ENCODE results near the gene FGD2.
A peak's percentile ranks its signal among the peaks of the same experiment; 100 is the strongest.

The FGD2 gene

GRCh38 chr6:37024656-37025337 lies 19.3 kb downstream of the FGD2 start:
- in situ Hi-C loops (cut with MboI; ENCODE audit: low sequenced_read_pairs, unreplicated experiment): loop anchor here (10.0 kb wide), 1 partner anchor 190 kb away; no protein-coding TSS in a partner anchor
- DNase-seq (ENCODE audit: low spot score): no peak
- TF ChIP-seq CTCF (IDR thresholded peaks at IDR 0.05; ENCODE audit: borderline replicate concordance, control extremely low read depth, extremely low read depth, insufficient read depth, missing control alignments): no peak

DNA sequence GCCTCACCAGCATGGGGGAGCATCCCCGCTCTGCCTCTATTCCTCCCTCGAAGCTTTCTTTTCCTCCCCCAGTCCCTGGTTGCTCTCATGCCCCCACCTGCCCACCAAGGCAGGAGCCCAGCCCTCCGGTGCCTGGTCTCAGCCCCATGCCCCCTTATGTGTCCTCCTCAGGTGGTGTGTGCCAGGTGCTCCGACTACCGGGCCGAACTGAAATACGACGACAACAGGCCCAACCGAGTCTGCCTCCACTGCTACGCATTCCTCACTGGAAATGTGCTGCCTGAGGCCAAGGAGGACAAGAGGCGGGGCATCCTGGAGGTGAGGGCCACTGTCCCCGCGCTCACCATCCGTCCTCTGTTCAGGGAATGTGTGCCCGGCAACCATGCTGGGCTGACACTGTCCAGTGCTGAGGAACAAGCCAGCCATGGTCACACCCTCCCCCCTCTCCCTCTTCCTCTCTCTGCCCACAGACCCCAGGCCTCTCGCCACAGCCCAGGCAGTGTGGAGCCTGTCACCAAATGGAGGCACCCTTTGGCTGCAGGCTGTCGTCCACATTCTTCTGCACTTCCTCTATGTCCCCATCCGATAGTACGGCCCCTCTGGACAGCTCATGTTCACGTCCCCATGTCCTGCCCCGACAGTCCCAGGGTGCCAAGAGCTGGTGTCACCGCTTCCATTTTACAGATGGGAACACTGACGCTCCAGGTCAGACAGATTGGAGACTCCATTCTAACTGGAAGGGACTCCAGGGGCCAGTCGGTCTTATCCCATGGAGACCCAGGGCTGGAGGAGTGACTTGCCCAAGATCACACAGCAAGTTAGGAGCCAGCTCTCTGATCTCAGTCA lies 20.4 kb downstream of the FGD2 start:
- no peak for DNase-seq (ENCODE audit: low spot score)
- in situ Hi-C loops (cut with MboI; ENCODE audit: low sequenced_read_pairs, unreplicated experiment): loop anchor here (10.0 kb wide), 1 partner anchor 189 kb away; no protein-coding TSS in a partner anchor
- TF ChIP-seq CTCF (IDR thresholded peaks at IDR 0.05; ENCODE audit: borderline replicate concordance, control extremely low read depth, extremely low read depth, insufficient read depth, missing control alignments): no peak

GRCh38 chr6:37027036-37027720 lies 21.7 kb downstream of the FGD2 start:
- in situ Hi-C loops (cut with MboI; ENCODE audit: low sequenced_read_pairs, unreplicated experiment): loop anchor here (10.0 kb wide), 1 partner anchor 188 kb away; no protein-coding TSS in a partner anchor
- DNase-seq (ENCODE audit: low spot score): no peak
- no peak for TF ChIP-seq CTCF (IDR thresholded peaks at IDR 0.05; ENCODE audit: borderline replicate concordance, control extremely low read depth, extremely low read depth, insufficient read depth, missing control alignments)

DNA sequence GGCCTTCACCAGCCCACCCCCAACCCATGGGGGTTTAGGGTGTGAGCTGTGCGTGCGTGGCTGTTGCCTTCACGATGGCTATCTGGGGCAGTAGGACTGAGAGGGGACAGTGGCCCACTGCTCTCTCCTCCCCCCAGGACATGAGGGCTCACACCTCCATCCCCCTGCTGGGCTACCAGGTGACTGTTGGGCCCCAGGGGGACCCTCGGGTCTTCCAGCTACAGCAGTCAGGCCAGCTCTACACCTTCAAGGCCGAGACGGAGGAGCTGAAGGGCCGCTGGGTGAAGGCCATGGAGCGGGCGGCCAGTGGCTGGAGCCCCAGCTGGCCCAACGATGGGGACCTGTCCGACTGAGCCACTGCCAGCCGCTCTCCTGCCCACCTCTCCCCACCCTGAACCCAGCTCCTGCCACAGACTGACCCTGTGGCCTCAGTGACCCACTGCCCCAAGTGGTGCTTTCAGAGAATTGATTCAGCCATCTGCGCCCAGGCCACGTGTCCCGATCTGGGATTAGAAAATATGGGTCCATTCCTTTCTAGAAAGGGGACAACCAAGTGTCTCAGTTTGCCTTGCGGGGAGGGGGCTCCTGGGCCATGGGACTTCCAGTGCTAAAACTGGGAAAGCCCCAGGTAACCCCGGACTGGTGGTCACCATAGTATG lies 22.5 kb downstream of the FGD2 start:
- in situ Hi-C loops (cut with MboI; ENCODE audit: low sequenced_read_pairs, unreplicated experiment): loop anchor here (10.0 kb wide), 1 partner anchor 187 kb away; no protein-coding TSS in a partner anchor
- TF ChIP-seq CTCF (IDR thresholded peaks at IDR 0.05; ENCODE audit: borderline replicate concordance, control extremely low read depth, extremely low read depth, insufficient read depth, missing control alignments): no peak

DNA sequence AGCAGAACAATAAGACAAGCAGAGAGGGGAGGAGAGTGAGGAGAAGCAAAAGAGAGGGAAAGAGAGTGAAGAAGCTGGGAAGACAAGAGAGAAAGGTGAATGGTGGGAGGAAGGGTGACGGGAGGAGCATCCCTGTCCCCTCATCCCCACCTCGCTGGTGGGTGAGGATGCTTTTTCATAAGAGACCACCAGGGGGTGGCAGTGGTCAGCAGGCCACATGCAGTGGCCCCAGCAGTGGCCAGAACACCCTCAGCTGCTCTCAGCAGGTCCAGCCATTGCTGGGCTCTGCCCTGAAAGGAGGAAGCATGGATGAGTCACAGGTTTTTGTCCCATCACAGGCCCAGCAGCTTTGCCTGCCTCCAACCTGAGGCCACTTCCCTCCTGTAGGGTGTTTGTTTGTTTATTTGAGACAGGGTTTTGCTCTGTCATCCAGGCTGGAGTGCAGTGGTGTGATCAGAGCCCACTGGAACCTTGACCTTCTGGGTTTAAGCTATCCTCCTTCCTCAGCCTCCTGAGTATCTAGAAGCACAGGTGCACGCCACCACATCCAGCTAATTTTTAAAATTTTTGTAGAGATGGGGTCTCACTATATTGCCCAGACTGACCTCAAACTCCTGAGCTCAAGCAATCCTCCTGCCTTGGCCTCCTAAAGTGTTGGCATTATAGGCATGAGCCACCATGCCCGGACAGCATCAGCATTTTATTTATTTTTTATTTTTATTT lies 24.0 kb downstream of the FGD2 start:
- peak; percentile 73 for TF ChIP-seq CTCF (IDR thresholded peaks at IDR 0.05; ENCODE audit: borderline replicate concordance, control extremely low read depth, extremely low read depth, insufficient read depth, missing control alignments)
- in situ Hi-C loops (cut with MboI; ENCODE audit: low sequenced_read_pairs, unreplicated experiment): loop anchor here (10.0 kb wide), 1 partner anchor 185 kb away; no protein-coding TSS in a partner anchor
- peak; percentile 79 for DNase-seq (ENCODE audit: low spot score)

More for the DNA sequence above, 22.5 kb downstream of the FGD2 start:
- no peak for DNase-seq (ENCODE audit: low spot score)
